Ovary (tissue), 3 donors: ENCODE data around the gene ADD2.

ENCODE experiments used
- CTCF ChIP-seq, 3 donors: fragments of 450-650 bp in 2 of 3; fragments of 200-600 bp in 1 of 3; IDR thresholded peaks; one replicate each; pipeline versions ENCODE4 v1.5.1 to v1.8.0; 2016 to 2022; ENCODE audit warnings: antibody characterized with exemption in 3 of 3, mild to moderate bottlenecking in 1 of 3
- EP300 ChIP-seq: sonication (generic); formaldehyde crosslinking; IDR thresholded peaks from one replicate; pipeline ENCODE4 v1.6.1; 2017; ENCODE audit warnings: antibody characterized with exemption
- POLR2A ChIP-seq: fragments of 450-650 bp; IDR thresholded peaks from one replicate; pipeline ENCODE4 v1.6.1; 2017; ENCODE audit warnings: antibody characterized with exemption, mild to moderate bottlenecking, moderate library complexity
- donor health status: DM: no; HTN: no; CAD: no.

- TF ChIP-seq POLR2A (no peak), CTCF (IDR thresholded peaks at IDR 0.05) (no peak), EP300 (no peak)
Measured at GRCh38 chr2:70808983-70809958, 41.3 kb upstream of the ADD2 start.
